ENCODE measurements around the gene MED27. TPM values are rescaled to one million over a fixed set of nuclear protein-coding genes. Genes with fewer than 3 reads are reported as not detected.
A peak's percentile ranks its signal among the peaks of the same experiment; 100 is the strongest.

Gene MED27
- total RNA-seq, 2 donors from 2014 or later = 19.2 to 34.6 TPM

GRCh38 chr9:131886826-131887225, 192.8 kb downstream of the MED27 start:
- H3K36me3 Mint-ChIP-seq (ENCODE audit: low read depth) = peaks cover 34% of the 10 kb centered on the region
- H3K27me3 Mint-ChIP-seq = no peaks in the 10 kb centered on the region
- no peak for ATAC-seq (replicated peaks)
- no peaks in the 10 kb centered on the region for H3K9me3 Mint-ChIP-seq
- no peaks in the 10 kb centered on the region for H3K4me1 Mint-ChIP-seq
- no peak overlapping the region for H3K4me3 Mint-ChIP-seq
- no peak overlapping the region for H3K27ac Mint-ChIP-seq

DNA sequence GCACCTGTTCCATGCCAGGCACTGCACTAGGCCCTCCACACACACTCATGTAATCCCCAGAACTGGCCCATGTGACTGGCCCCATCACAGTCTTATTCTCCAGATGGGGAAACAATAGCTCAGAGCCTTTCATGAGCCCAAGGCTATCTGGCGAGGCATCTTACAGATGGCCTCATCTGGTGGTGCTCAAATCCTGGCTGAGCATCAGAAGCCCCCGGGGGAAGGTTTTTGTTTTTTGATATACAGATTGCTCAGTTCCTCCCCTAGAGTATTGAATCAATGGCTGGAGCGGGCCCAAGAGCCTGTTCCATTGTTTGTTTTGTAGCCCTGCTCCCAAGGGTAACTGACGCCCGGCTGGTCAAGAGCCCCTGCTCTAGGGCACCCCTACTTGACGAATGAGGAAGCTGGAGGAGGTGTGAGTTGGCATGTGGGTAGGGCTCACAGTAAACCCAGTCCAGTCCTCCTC, 194.5 kb downstream of the MED27 start:
- no peaks in the 10 kb centered on the region for H3K27me3 Mint-ChIP-seq
- peak overlapping the region; percentile 55 for H3K27ac Mint-ChIP-seq
- H3K4me3 Mint-ChIP-seq = no peak overlapping the region
- no peak for ATAC-seq (replicated peaks)
- H3K4me1 Mint-ChIP-seq = no peaks in the 10 kb centered on the region
- H3K36me3 Mint-ChIP-seq (ENCODE audit: low read depth) = peaks cover 18% of the 10 kb centered on the region
- no peaks in the 10 kb centered on the region for H3K9me3 Mint-ChIP-seq

GRCh38 chr9:131884222-131884621, 195.4 kb downstream of the MED27 start:
- H3K27me3 Mint-ChIP-seq = no peaks in the 10 kb centered on the region
- no peak overlapping the region for H3K4me3 Mint-ChIP-seq
- H3K27ac Mint-ChIP-seq = no peak overlapping the region
- no peak for ATAC-seq (replicated peaks)
- H3K9me3 Mint-ChIP-seq = no peaks in the 10 kb centered on the region
- H3K4me1 Mint-ChIP-seq = no peaks in the 10 kb centered on the region
- peaks cover 14% of the 10 kb centered on the region for H3K36me3 Mint-ChIP-seq (ENCODE audit: low read depth)

DNA sequence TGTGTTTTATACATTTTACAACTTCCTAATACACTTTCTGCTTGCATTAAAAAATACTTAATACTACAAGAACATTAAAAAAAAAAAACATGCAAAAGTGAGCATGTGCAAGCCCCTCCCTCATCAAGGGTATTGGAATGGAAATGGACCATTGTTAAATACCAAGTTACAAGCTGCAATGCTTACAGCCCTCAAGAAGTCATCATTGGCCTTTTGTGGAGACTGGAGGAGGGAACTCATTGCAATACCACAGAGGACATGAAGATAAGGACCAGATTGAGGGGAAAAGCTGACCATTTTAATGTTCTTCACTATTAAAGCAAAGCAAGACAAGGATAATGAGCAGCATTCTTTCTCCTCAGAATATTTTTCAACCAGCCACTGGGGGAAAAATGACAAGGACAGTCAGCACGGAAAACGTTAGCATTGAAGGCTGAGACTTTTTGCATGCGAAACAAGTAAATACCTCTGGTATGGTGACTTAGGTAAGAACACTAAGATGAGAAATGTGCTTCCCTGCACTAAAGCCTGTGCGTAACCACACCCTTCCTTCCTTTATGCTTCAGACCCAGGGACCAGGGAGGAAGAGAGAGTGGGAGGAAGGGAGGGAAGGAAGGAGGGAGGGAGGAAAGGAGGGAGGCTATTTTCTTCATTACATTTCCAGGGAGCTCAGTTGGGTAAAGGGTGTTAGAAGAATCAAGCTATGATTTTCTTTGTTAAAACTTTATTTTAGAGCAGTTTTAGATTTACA, 198.7 kb downstream of the MED27 start:
- no peak for ATAC-seq (replicated peaks)
- H3K27ac Mint-ChIP-seq = no peak overlapping the region
- H3K36me3 Mint-ChIP-seq (ENCODE audit: low read depth) = peaks cover 7% of the 10 kb centered on the region
- no peaks in the 10 kb centered on the region for H3K27me3 Mint-ChIP-seq
- H3K9me3 Mint-ChIP-seq = no peaks in the 10 kb centered on the region
- H3K4me1 Mint-ChIP-seq = peaks cover 6% of the 10 kb centered on the region
- no peak overlapping the region for H3K4me3 Mint-ChIP-seq

DNA sequence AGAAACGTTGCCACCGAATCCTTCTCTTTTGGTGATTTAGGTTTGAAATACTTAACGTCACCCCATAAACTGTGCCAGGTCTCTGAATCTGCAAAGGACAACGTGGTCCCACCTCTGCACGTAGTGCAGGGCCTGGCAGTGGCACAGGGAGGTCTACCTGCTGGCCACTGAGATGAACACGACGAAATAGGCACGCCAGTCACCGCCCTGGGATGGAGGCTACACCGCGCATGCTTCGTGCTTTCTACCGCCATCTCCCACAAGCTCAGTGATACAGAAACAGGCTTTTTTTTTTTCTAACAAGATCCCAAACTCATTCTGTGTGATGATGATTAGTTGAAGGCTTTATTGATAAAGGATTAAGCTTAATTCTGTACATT, 199.8 kb downstream of the MED27 start:
- no peak overlapping the region for H3K27ac Mint-ChIP-seq
- H3K9me3 Mint-ChIP-seq = no peaks in the 10 kb centered on the region
- no peak for ATAC-seq (replicated peaks)
- H3K4me1 Mint-ChIP-seq = peaks cover 8% of the 10 kb centered on the region
- no peak overlapping the region for H3K4me3 Mint-ChIP-seq
- peaks cover 7% of the 10 kb centered on the region for H3K36me3 Mint-ChIP-seq (ENCODE audit: low read depth)
- H3K27me3 Mint-ChIP-seq = no peaks in the 10 kb centered on the region

DNA sequence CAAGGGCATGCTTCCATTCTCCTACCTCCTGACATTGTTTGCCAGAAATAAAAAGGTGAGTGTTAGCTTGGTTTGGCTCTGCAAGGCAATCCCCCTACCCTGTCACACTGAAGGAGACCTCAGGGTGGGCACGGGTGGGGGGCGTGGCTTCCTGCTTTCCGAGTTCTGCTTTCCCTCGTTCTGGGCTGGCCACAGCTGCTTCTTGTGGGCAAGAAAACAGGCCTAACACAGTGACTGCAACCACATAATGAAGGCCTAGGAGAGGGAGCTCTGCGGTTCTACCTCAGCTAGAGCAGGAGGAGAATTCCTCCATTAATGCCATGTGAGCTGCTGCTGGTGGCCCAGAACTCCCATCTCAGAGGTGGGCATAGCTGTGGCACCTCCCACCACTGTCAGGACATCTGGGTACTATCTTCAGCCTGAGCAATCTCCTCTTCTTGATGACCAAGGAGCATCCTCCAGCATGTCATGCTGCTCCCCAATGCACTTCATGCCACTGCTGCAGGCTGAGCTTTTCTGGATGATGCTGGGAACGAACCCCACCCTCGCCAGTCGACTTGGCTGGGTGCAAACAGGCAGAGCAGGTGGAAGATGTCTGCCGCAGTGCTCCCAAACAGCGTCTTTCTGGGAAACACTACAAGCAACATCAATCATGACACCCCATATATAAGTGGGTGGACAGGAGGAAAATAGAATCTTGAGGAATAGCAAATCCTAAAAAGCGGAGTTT, 200.3 kb downstream of the MED27 start:
- no peaks in the 10 kb centered on the region for H3K9me3 Mint-ChIP-seq

GRCh38 chr9:131876486-131876885, 203.2 kb downstream of the MED27 start:
- Mint-ChIP-seq H3K9me3 (no peaks in the 10 kb centered on the region), H3K4me3 (peak overlapping the region; percentile 37), H3K27ac (peak overlapping the region; percentile 90), H3K36me3 (ENCODE audit: low read depth) (no peaks in the 10 kb centered on the region), H3K4me1 (peaks cover 8% of the 10 kb centered on the region), H3K27me3 (no peaks in the 10 kb centered on the region)
- no peak for ATAC-seq (replicated peaks)

More for the DNA sequence above, 200.3 kb downstream of the MED27 start:
- Mint-ChIP-seq H3K27ac (no peak overlapping the region), H3K36me3 (ENCODE audit: low read depth) (peaks cover 4% of the 10 kb centered on the region), H3K27me3 (no peaks in the 10 kb centered on the region), H3K4me3 (no peak overlapping the region), H3K4me1 (peaks cover 8% of the 10 kb centered on the region)
- no peak for ATAC-seq (replicated peaks)

DNA sequence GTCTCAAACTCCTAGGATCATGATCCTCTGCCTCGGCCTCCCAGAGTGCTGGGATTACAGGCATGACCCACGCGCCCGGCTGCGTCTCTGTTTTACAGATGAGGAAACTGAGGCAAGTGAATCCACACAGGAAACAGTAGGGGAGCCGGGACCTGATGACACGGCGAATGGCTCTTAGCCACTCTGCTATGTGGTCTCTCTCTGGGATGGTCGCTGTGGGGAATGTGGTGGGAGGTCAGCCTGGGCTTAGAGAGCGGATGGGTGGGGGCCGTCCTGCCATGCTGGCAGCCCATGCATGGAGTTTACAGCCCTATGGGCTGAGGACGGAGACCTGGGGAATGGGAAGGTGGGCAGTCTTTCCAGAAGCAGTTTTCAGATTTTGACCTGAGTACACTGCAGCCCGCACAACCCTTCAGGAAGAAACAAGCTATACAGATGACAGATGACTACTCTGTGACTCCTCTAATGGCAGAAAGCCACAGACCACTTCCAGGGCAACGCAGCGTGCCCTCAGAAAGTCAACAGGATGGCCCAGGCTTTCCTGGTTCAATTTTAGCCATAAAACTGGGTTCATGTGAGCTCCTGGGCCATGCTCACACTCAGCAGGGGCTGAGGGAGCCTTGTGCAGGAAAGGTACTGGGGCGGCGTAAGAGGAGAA, 203.7 kb downstream of the MED27 start:
- peak; percentile 94 for ATAC-seq (replicated peaks)
- Mint-ChIP-seq H3K4me3 (peak overlapping the region; percentile 37), H3K27ac (peak overlapping the region; percentile 90), H3K36me3 (ENCODE audit: low read depth) (no peaks in the 10 kb centered on the region), H3K9me3 (no peaks in the 10 kb centered on the region), H3K27me3 (no peaks in the 10 kb centered on the region), H3K4me1 (peaks cover 8% of the 10 kb centered on the region)

- ATAC-seq (replicated peaks) = no peak
- Mint-ChIP-seq H3K27ac (no peak overlapping the region), H3K4me1 (peaks cover 8% of the 10 kb centered on the region), H3K9me3 (no peaks in the 10 kb centered on the region), H3K4me3 (no peak overlapping the region), H3K27me3 (no peaks in the 10 kb centered on the region), H3K36me3 (ENCODE audit: low read depth) (no peaks in the 10 kb centered on the region)
These were observed 204.6 kb downstream of the MED27 start for GRCh38 chr9:131874916-131875670.

DNA sequence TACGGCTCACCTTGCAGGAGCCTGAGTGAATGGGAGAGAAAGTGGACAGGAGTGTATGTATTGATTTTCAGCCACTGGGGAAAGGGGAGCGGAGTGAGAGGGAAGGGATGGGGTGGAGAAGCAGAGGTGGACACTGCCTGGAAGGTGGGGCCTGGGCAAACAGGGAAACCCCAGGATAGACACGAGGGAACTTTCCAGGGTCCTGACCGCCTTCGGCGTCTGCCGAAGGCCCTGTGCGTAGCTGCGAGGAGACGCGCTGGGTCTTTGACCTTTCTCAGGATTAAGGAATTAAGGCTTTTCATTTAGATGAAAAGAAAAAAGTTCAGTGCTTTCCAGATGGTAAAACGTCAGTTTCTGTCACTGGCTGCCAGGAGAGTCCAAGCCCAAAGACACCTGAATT, 205.2 kb downstream of the MED27 start:
- Mint-ChIP-seq H3K4me3 (no peak overlapping the region), H3K9me3 (no peaks in the 10 kb centered on the region), H3K4me1 (peaks cover 8% of the 10 kb centered on the region), H3K27me3 (no peaks in the 10 kb centered on the region), H3K27ac (peak overlapping the region; percentile 34), H3K36me3 (ENCODE audit: low read depth) (no peaks in the 10 kb centered on the region)
- ATAC-seq (replicated peaks) = no peak

GRCh38 chr9:131873891-131874440, 205.7 kb downstream of the MED27 start:
- H3K4me1 Mint-ChIP-seq = peaks cover 8% of the 10 kb centered on the region
- H3K36me3 Mint-ChIP-seq (ENCODE audit: low read depth) = no peaks in the 10 kb centered on the region
- peak overlapping the region; percentile 34 for H3K27ac Mint-ChIP-seq
- no peak overlapping the region for H3K4me3 Mint-ChIP-seq
- no peaks in the 10 kb centered on the region for H3K27me3 Mint-ChIP-seq
- no peak for ATAC-seq (replicated peaks)
- H3K9me3 Mint-ChIP-seq = no peaks in the 10 kb centered on the region

DNA sequence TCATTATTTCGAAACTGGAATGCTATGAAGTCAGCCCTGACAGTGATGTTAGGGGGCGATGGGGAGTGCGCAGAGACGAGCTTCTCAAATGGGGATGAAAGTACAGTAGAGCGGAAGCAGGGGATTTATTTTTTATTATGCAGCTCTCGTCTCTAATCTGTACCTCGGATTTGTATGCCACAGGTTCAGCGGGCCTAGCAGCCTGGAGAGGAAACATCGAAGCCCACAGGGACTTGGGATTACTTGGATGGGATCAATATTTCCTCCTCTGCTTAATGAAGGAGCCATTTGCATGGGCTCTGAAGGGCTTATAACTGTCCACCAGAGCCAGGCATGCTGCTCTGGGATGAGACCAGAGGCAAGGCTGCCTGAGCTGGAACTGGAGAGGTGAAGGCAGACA, 206.3 kb downstream of the MED27 start:
- ATAC-seq (replicated peaks) = no peak
- H3K4me1 Mint-ChIP-seq = peaks cover 8% of the 10 kb centered on the region
- no peak overlapping the region for H3K4me3 Mint-ChIP-seq
- no peaks in the 10 kb centered on the region for H3K27me3 Mint-ChIP-seq
- H3K27ac Mint-ChIP-seq = no peak overlapping the region
- no peaks in the 10 kb centered on the region for H3K36me3 Mint-ChIP-seq (ENCODE audit: low read depth)
- no peaks in the 10 kb centered on the region for H3K9me3 Mint-ChIP-seq

- H3K4me1 Mint-ChIP-seq = peaks cover 8% of the 10 kb centered on the region
- H3K27ac Mint-ChIP-seq = no peak overlapping the region
- H3K27me3 Mint-ChIP-seq = no peaks in the 10 kb centered on the region
- H3K36me3 Mint-ChIP-seq (ENCODE audit: low read depth) = no peaks in the 10 kb centered on the region
- no peak for ATAC-seq (replicated peaks)
- no peak overlapping the region for H3K4me3 Mint-ChIP-seq
- no peaks in the 10 kb centered on the region for H3K9me3 Mint-ChIP-seq
These were observed 207.0 kb downstream of the MED27 start for GRCh38 chr9:131872702-131873101.

GRCh38 chr9:131872006-131872405, 207.7 kb downstream of the MED27 start:
- Mint-ChIP-seq H3K9me3 (no peaks in the 10 kb centered on the region), H3K27ac (no peak overlapping the region), H3K27me3 (no peaks in the 10 kb centered on the region), H3K36me3 (ENCODE audit: low read depth) (no peaks in the 10 kb centered on the region), H3K4me1 (peaks cover 8% of the 10 kb centered on the region), H3K4me3 (no peak overlapping the region)
- ATAC-seq (replicated peaks) = no peak

Data from activated T-helper 17 cell treated with anti-CD3 and anti-CD28 coated beads, Interleukin-2, amount 50 U/mL, for 72 hours (primary cell).